Smooth muscle cell (in vitro differentiated cells): Measurements from ENCODE around the gene KIF16B. TPM values are rescaled to one million over a fixed set of nuclear protein-coding genes. Genes with fewer than 3 reads are reported as not detected.

Experiments used
- DNase-seq: peaks from one replicate; lab custom pipeline; 2025; ENCODE audit not compliant: unreplicated experiment; lab: John Stamatoyannopoulos, UW
- H2AFZ ChIP-seq: fragments of 200-600 bp; sonication (generic); 2 replicates; pipeline ENCODE4 v1.6.0; 2016; ENCODE audit warnings: antibody characterized with exemption, low read depth, mild to moderate bottlenecking
- H3F3A ChIP-seq: fragments of 200-600 bp; sonication (generic); 2 replicates; pipeline ENCODE4 v1.6.0; 2017; ENCODE audit warnings: antibody characterized with exemption, low read depth
- H3K27ac ChIP-seq: fragments of 200-600 bp; sonication (generic); 2 replicates; pipeline ENCODE4 v1.5.1; 2016; ENCODE audit warnings: low read depth, mild to moderate bottlenecking
- H3K27me3 ChIP-seq: fragments of 200-600 bp; sonication (generic); 2 replicates; pipeline ENCODE4 v1.6.1; 2016; ENCODE audit warnings: low read depth, mild to moderate bottlenecking
- H3K36me3 ChIP-seq: fragments of 200-600 bp; sonication (generic); 2 replicates; pipeline ENCODE4 v1.5.1; 2016; ENCODE audit warnings: low read depth
- H3K4me1 ChIP-seq: fragments of 200-600 bp; sonication (generic); 2 replicates; pipeline ENCODE4 v1.5.1; 2016; ENCODE audit warnings: low read depth
- H3K4me2 ChIP-seq: fragments of 200-600 bp; sonication (generic); 2 replicates; pipeline ENCODE4 v1.6.0; 2016; ENCODE audit warnings: mild to moderate bottlenecking
- H3K4me3 ChIP-seq: fragments of 200-600 bp; sonication (generic); 2 replicates; pipeline ENCODE4 v1.5.1; 2016; ENCODE audit warnings: mild to moderate bottlenecking
- H3K79me2 ChIP-seq: fragments of 200-600 bp; sonication (generic); 2 replicates; pipeline ENCODE4 v1.6.0; 2016; ENCODE audit warnings: low read depth, mild to moderate bottlenecking
- H3K9ac ChIP-seq: fragments of 200-600 bp; sonication (generic); 2 replicates; pipeline ENCODE4 v1.6.0; 2016; ENCODE audit warnings: low read depth
- H3K9me3 ChIP-seq: fragments of 200-600 bp; sonication (generic); replicated peaks from 2 replicates; pipeline ENCODE4 v1.5.1; 2016; ENCODE audit warnings: low read depth
- H4K20me1 ChIP-seq: fragments of 200-600 bp; sonication (generic); 2 replicates; pipeline ENCODE4 v1.6.0; 2016; ENCODE audit warnings: low read depth
- CTCF ChIP-seq: fragments of 200-600 bp; sonication (generic); IDR thresholded peaks from 2 replicates; pipeline ENCODE4 v1.5.1; 2017; ENCODE audit warnings: borderline replicate concordance, mild to moderate bottlenecking, antibody characterized with exemption; ENCODE audit not compliant: insufficient read depth, poor library complexity, severe bottlenecking
- WGBS: methylation state at CpG from one replicate; pipeline ENCODE4 v1.1.7; 2016; ENCODE audit warnings: low lambda C conversion rate; 5-methylcytosine and 5-hydroxymethylcytosine counted together
- polyA plus RNA-seq: library from polyadenylated mRNA; unstranded; fragments of >200 nt; fragmentation: Nextera tagmentation; extraction: Ambion mirVana; gene quantifications from 2 replicates; pipeline ENCODE4 v1.2.1, GENCODE V29; 2016
- total RNA-seq: library from RNA; depleted of rRNA; stranded (reverse); fragments of >200 nt; gene quantifications from 2 replicates; pipeline ENCODE4 v1.2.3, GENCODE V29; 2014

KIF16B gene
- total and polyA plus RNA-seq, 2 experiments from 2014 or later, result 3.6 to 12.9 TPM

- Histone ChIP-seq H3K4me1 (no peaks in the 10 kb centered on the region), H4K20me1 (no peaks in the 10 kb centered on the region), H2AFZ (no peak overlapping the region), H3K27me3 (no peaks in the 10 kb centered on the region), H3K4me3 (no peak overlapping the region), H3K27ac (no peak overlapping the region), H3K4me2 (no peak overlapping the region), H3K9me3 (no peaks in the 10 kb centered on the region), H3F3A (no peaks in the 10 kb centered on the region), H3K9ac (no peak overlapping the region), H3K79me2 (no peaks in the 10 kb centered on the region), H3K36me3 (no peaks in the 10 kb centered on the region)
- WGBS, result 94% methylated on average over 8 of the region's 8 CpGs
- TF ChIP-seq CTCF, result no peak
- DNase-seq, result no peak
These were observed 122.2 kb downstream of the KIF16B start for GRCh38 chr20:16451001-16451400.

- H3K9me3 ChIP-seq, result no peaks in the 10 kb centered on the region
- 92% methylated on average over 3 of the region's 3 CpGs for WGBS
- no peak overlapping the region for H3K4me2 ChIP-seq
- H3K79me2 ChIP-seq, result no peaks in the 10 kb centered on the region
- no peak for DNase-seq
- no peak overlapping the region for H3K27ac ChIP-seq
- no peak overlapping the region for H3K9ac ChIP-seq
- no peaks in the 10 kb centered on the region for H3K36me3 ChIP-seq
- no peak for TF ChIP-seq CTCF
- no peak overlapping the region for H2AFZ ChIP-seq
- H4K20me1 ChIP-seq, result no peaks in the 10 kb centered on the region
- no peaks in the 10 kb centered on the region for H3K4me1 ChIP-seq
- no peaks in the 10 kb centered on the region for H3F3A ChIP-seq
- no peak overlapping the region for H3K4me3 ChIP-seq
- no peaks in the 10 kb centered on the region for H3K27me3 ChIP-seq
These were observed 126.3 kb downstream of the KIF16B start for GRCh38 chr20:16446991-16447390.

GRCh38 chr20:16446246-16446645 lies 127.0 kb downstream of the KIF16B start:
- H3K27ac ChIP-seq, result no peak overlapping the region
- 87% methylated on average over 4 of the region's 4 CpGs for WGBS
- DNase-seq, result no peak

More at GRCh38 chr20:16446246-16446645, 127.0 kb downstream of the KIF16B start:
- Histone ChIP-seq H3K79me2 (no peaks in the 10 kb centered on the region), H3K27me3 (no peaks in the 10 kb centered on the region), H3K4me3 (no peak overlapping the region), H3K4me1 (no peaks in the 10 kb centered on the region), H3K9ac (no peak overlapping the region), H3F3A (no peaks in the 10 kb centered on the region), H3K4me2 (no peak overlapping the region), H2AFZ (no peak overlapping the region), H3K9me3 (no peaks in the 10 kb centered on the region), H4K20me1 (no peaks in the 10 kb centered on the region), H3K36me3 (no peaks in the 10 kb centered on the region)
- no peak for TF ChIP-seq CTCF
